Urothelium cell line (cell line): ENCODE results near the gene DOCK9.
"Not testable (repeated sequence)": the region's sequence is repeated elsewhere in the genome, so short reads cannot be mapped to it uniquely, and the experiment has no call there.

Source experiments
- DNase-seq: peaks from one replicate; pipeline ENCODE4 v3.0.0; 2011; ENCODE audit warnings: low spot score, mixed read lengths
- FAIRE-seq: peaks from 2 replicates; lab custom pipeline; 2011; peaks lifted over from hg19 to GRCh38; lab: Jason Lieb, UNC

The DOCK9 gene

GRCh38 chr13:98778749-98779148, 199.1 kb downstream of the DOCK9 start:
- FAIRE-seq (no peak), DNase-seq (no peak)

- FAIRE-seq: no peak
These were observed 201.2 kb downstream of the DOCK9 start for GRCh38 chr13:98776644-98777043.

GRCh38 chr13:98775844-98776598, 201.8 kb downstream of the DOCK9 start:
- peak; percentile 81 for DNase-seq
- no peak for FAIRE-seq

More at GRCh38 chr13:98776644-98777043, 201.2 kb downstream of the DOCK9 start:
- DNase-seq: no peak

- no peak for FAIRE-seq
These were observed 202.5 kb downstream of the DOCK9 start for GRCh38 chr13:98775386-98775785.

GRCh38 chr13:98774776-98775175, 203.1 kb downstream of the DOCK9 start:
- DNase-seq (no peak), FAIRE-seq (no peak)

More at GRCh38 chr13:98775386-98775785, 202.5 kb downstream of the DOCK9 start:
- DNase-seq: no peak

GRCh38 chr13:98773921-98774320, 203.9 kb downstream of the DOCK9 start:
- DNase-seq (no peak), FAIRE-seq (no peak)

GRCh38 chr13:98772794-98773452, 204.9 kb downstream of the DOCK9 start:
- no peak for FAIRE-seq
- DNase-seq: no peak

GRCh38 chr13:98771838-98772611, 205.8 kb downstream of the DOCK9 start:
- DNase-seq (no peak), FAIRE-seq (no peak)

GRCh38 chr13:98769736-98770135, 208.1 kb downstream of the DOCK9 start:
- FAIRE-seq (no peak), DNase-seq (no peak)

- FAIRE-seq: no peak
- DNase-seq: no peak
These were observed 209.3 kb downstream of the DOCK9 start for GRCh38 chr13:98768522-98768921.

- FAIRE-seq (no peak), DNase-seq (no peak)
These were observed 211.2 kb downstream of the DOCK9 start for GRCh38 chr13:98766697-98767096.

- DNase-seq (no peak), FAIRE-seq (no peak)
These were observed 211.8 kb downstream of the DOCK9 start for GRCh38 chr13:98765996-98766519.

- FAIRE-seq (no peak), DNase-seq (no peak)
These were observed 215.8 kb downstream of the DOCK9 start for GRCh38 chr13:98761986-98762616.

GRCh38 chr13:98761126-98761985, 216.5 kb downstream of the DOCK9 start:
- FAIRE-seq (no peak), DNase-seq (peak; percentile 20)

GRCh38 chr13:98755729-98756128, 222.1 kb downstream of the DOCK9 start:
- FAIRE-seq (no peak), DNase-seq (no peak)

- DNase-seq (no peak), FAIRE-seq (no peak)
These were observed 222.7 kb downstream of the DOCK9 start for GRCh38 chr13:98755116-98755515.

GRCh38 chr13:98754468-98754867, 223.4 kb downstream of the DOCK9 start:
- not testable (repeated sequence) for DNase-seq, FAIRE-seq

GRCh38 chr13:98752467-98753290, 225.2 kb downstream of the DOCK9 start, which contains the start of gene SLC15A1:
Gene SLC15A1 (minus strand): TSS chr13:98752672. CDS start chr13:98752598, 74 bp downstream.
- FAIRE-seq: no peak
- DNase-seq: no peak
